HEK293 (cell line): ENCODE measurements around the gene SELENOT.

ENCODE experiments used
- BCL11A ChIP-seq: fragments of 450-650 bp; formaldehyde crosslinking; IDR thresholded peaks from 2 replicates; pipeline ENCODE4 v1.5.1; 2016; ENCODE audit warnings: low read depth, missing biosample characterization, missing genetic modification characterization
- ELK4 ChIP-seq: IDR thresholded peaks from 2 replicates; pipeline ENCODE4 v1.6.1; 2011; ENCODE audit warnings: mild to moderate bottlenecking, low read depth, low read length, borderline replicate concordance
- HOXA7 ChIP-seq: sonication (generic); formaldehyde crosslinking; IDR thresholded peaks from 2 replicates; pipeline ENCODE4 v1.8.1; 2022; ENCODE audit warnings: missing genetic modification reagents, borderline replicate concordance
- KLF16 ChIP-seq: fragments of 450-650 bp; formaldehyde crosslinking; IDR thresholded peaks from 2 replicates; pipeline ENCODE4 v1.5.1; 2017; ENCODE audit warnings: missing biosample characterization, missing genetic modification characterization
- KLF8 ChIP-seq: fragments of 450-650 bp; formaldehyde crosslinking; IDR thresholded peaks from 2 replicates; pipeline ENCODE4 v1.5.1; 2016; ENCODE audit warnings: missing biosample characterization, missing genetic modification characterization
- WT1 ChIP-seq: fragments of 450-650 bp; formaldehyde crosslinking; IDR thresholded peaks from 2 replicates; pipeline ENCODE4 v1.5.1; 2016; ENCODE audit warnings: missing biosample characterization, missing genetic modification characterization
- ZBTB20 ChIP-seq: fragments of 450-650 bp; formaldehyde crosslinking; IDR thresholded peaks from 2 replicates; pipeline ENCODE4 v1.5.1; 2016; ENCODE audit warnings: missing biosample characterization, missing genetic modification characterization
- ZBTB26 ChIP-seq: fragments of 450-650 bp; formaldehyde crosslinking; optimal IDR thresholded peaks from 2 replicates; pipeline ENCODE3; 2016; ENCODE audit warnings: missing biosample characterization, mild to moderate bottlenecking, missing genetic modification characterization
- ZBTB44 ChIP-seq: fragments of 450-650 bp; IDR thresholded peaks from 2 replicates; pipeline ENCODE4 v1.5.1; 2018; ENCODE audit warnings: missing biosample characterization, mild to moderate bottlenecking, missing genetic modification characterization
- ZBTB7A ChIP-seq: fragments of 450-650 bp; formaldehyde crosslinking; IDR thresholded peaks from 2 replicates; pipeline ENCODE4 v1.5.1; 2016; ENCODE audit warnings: low read depth, missing biosample characterization, missing genetic modification characterization
- ZEB2 ChIP-seq: fragments of 450-650 bp; formaldehyde crosslinking; IDR thresholded peaks from 2 replicates; pipeline ENCODE4 v1.5.1; 2016; ENCODE audit warnings: missing biosample characterization, missing genetic modification characterization
- ZFP3 ChIP-seq: fragments of 450-650 bp; formaldehyde crosslinking; IDR thresholded peaks from 2 replicates; pipeline ENCODE4 v1.5.1; 2016; ENCODE audit warnings: low read depth, missing biosample characterization, missing genetic modification characterization
- ZNF121 ChIP-seq: fragments of 450-650 bp; formaldehyde crosslinking; IDR thresholded peaks from 2 replicates; pipeline ENCODE4 v1.5.1; 2016; ENCODE audit warnings: missing biosample characterization, missing genetic modification characterization
- ZNF155 ChIP-seq: fragments of 450-650 bp; formaldehyde crosslinking; IDR thresholded peaks from 2 replicates; pipeline ENCODE4 v1.5.1; 2016; ENCODE audit warnings: missing biosample characterization, missing genetic modification characterization
- ZNF23 ChIP-seq: fragments of 450-650 bp; formaldehyde crosslinking; IDR thresholded peaks from 2 replicates; pipeline ENCODE4 v1.5.1; 2016; ENCODE audit warnings: missing biosample characterization, missing genetic modification characterization, borderline replicate concordance
- ZNF449 ChIP-seq: fragments of 450-650 bp; formaldehyde crosslinking; IDR thresholded peaks from 2 replicates; pipeline ENCODE4 v1.5.1; 2017; ENCODE audit warnings: missing biosample characterization, mild to moderate bottlenecking, missing genetic modification characterization, moderate library complexity
- ZNF521 ChIP-seq: fragments of 450-650 bp; formaldehyde crosslinking; IDR thresholded peaks from 2 replicates; pipeline ENCODE4 v1.5.1; 2017; ENCODE audit warnings: missing biosample characterization, mild to moderate bottlenecking, missing genetic modification characterization
- ZNF548 ChIP-seq: fragments of 450-650 bp; formaldehyde crosslinking; IDR thresholded peaks from 2 replicates; pipeline ENCODE4 v1.5.1; 2016; ENCODE audit warnings: missing biosample characterization, missing genetic modification characterization
- ZNF549 ChIP-seq: fragments of 450-650 bp; IDR thresholded peaks from 2 replicates; pipeline ENCODE4 v1.5.1; 2018; ENCODE audit warnings: missing biosample characterization, missing genetic modification characterization, mild to moderate bottlenecking, inconsistent platforms, moderate library complexity
- ZNF555 ChIP-seq: fragments of 450-650 bp; formaldehyde crosslinking; conservative IDR thresholded peaks from 2 replicates; pipeline ENCODE4 v1.5.1; 2017; ENCODE audit warnings: missing biosample characterization, mild to moderate bottlenecking, missing genetic modification characterization, inconsistent platforms
- ZNF610 ChIP-seq: fragments of 450-650 bp; formaldehyde crosslinking; IDR thresholded peaks from 2 replicates; pipeline ENCODE4 v1.5.1; 2016; ENCODE audit warnings: missing biosample characterization, missing genetic modification characterization, borderline replicate concordance
- ZNF692 ChIP-seq: fragments of 450-650 bp; formaldehyde crosslinking; IDR thresholded peaks from 2 replicates; pipeline ENCODE4 v1.5.1; 2016; ENCODE audit warnings: missing biosample characterization, missing genetic modification characterization
- ZNF768 ChIP-seq: fragments of 450-650 bp; formaldehyde crosslinking; IDR thresholded peaks from 2 replicates; pipeline ENCODE4 v1.5.1; 2018; ENCODE audit warnings: missing biosample characterization, mild to moderate bottlenecking, missing genetic modification characterization
- ZNF830 ChIP-seq: fragments of 450-650 bp; IDR thresholded peaks from 2 replicates; pipeline ENCODE4 v1.5.0; 2018; ENCODE audit warnings: missing biosample characterization, missing genetic modification characterization, low read depth, mild to moderate bottlenecking, moderate library complexity
- ZSCAN18 ChIP-seq: fragments of 450-650 bp; formaldehyde crosslinking; IDR thresholded peaks from 2 replicates; pipeline ENCODE4 v1.5.1; 2016; ENCODE audit warnings: missing biosample characterization, missing genetic modification characterization
- ZSCAN30 ChIP-seq: fragments of 450-650 bp; IDR thresholded peaks from 2 replicates; pipeline ENCODE4 v1.5.1; 2018; ENCODE audit warnings: missing biosample characterization, mild to moderate bottlenecking, missing genetic modification characterization, moderate library complexity
- ZSCAN5A ChIP-seq: fragments of 450-650 bp; formaldehyde crosslinking; IDR thresholded peaks from 2 replicates; pipeline ENCODE4 v1.5.1; 2016; ENCODE audit warnings: missing biosample characterization, missing genetic modification characterization

SELENOT gene

GRCh38 chr3:150603153-150603979 is at the start of gene SELENOT (continued):
- TF ChIP-seq ZNF521 (no peak), ZSCAN18 (tag by site-specific recombination) (no peak), ZBTB7A (tag by site-specific recombination) (no peak), ZNF548 (tag by site-specific recombination) (no peak), ZSCAN30 (tag by site-specific recombination) (peak; percentile 100), ZNF449 (tag by site-specific recombination) (0 out of 2 replicates have a peak, but pooled peaks have one; percentile 55), ZBTB20 (tag by site-specific recombination) (peak; percentile 89), WT1 (0 out of 2 replicates have a peak, but pooled peaks have one; percentile 33), ZNF610 (tag by site-specific recombination) (peak; percentile 37), ZEB2 (peak; percentile 58; the same call in 1 of the 2 replicates), BCL11A (tag by site-specific recombination) (no peak), ZBTB26 (peak; percentile 61), ZNF830 (no peak), ZFP3 (tag by site-specific recombination) (no peak), ZSCAN5A (tag by site-specific recombination) (peak; percentile 89; the same call in 1 of the 2 replicates), ZBTB44 (tag by site-specific recombination) (0 out of 2 replicates have a peak, but pooled peaks have one; percentile 11), ZNF768 (tag by site-specific recombination) (0 out of 2 replicates have a peak, but pooled peaks have one; percentile 23), ZNF155 (tag by site-specific recombination) (no peak), ZNF121 (tag by site-specific recombination) (peak; percentile 65; the same call in 1 of the 2 replicates), ZNF555 (no peak), ZNF692 (peak; percentile 90), ELK4 (no peak), KLF8 (no peak; the same call in 1 of the 2 replicates), HOXA7 (CRISPR knock-in tag) (no peak), KLF16 (tag by site-specific recombination) (peak; percentile 33; the same call in 1 of the 2 replicates), ZNF549 (tag by site-specific recombination) (no peak), ZNF23 (tag by site-specific recombination) (peak; percentile 49; the same call in 1 of the 2 replicates)
